Measurements from ENCODE around the gene SLC9A1. TPM values are rescaled to one million over a fixed set of nuclear protein-coding genes. Genes with fewer than 3 reads are reported as not detected.

Gene SLC9A1
- total and polyA plus RNA-seq, 2 of the 8 experiments (the other 6 are each of a cell fraction or from before 2014, with no cell fraction given) = 11.3 to 25.1 TPM

DNA sequence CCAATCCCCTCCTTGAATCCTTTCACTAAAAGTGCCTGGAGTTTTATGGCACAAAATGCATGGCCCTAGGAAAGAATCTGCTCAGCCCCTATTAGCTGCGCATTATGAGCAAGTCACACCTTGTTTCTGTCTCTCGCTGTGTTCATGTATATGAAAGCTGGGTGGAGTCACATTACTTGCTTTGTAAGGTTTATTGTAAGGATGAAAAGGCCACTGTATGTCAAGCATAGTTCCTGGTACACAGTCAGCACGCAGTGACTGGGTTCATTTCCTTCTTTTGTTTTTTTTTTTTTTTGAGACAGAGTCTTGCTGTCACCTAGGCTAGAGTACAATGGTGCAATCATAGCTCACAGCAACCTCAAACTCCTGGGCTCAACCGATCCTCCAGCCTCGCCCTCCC lies 6.7 kb upstream of the SLC9A1 start:
- H4K20me1 ChIP-seq (replicated peaks in 1 of 2; ENCODE audit: control insufficient read depth in 1 of 2, insufficient read depth in 2 of 2, low read length in 2 of 2) = no peaks in the 10 kb centered on the region
- no peaks in the 10 kb centered on the region for H3K79me2 ChIP-seq (ENCODE audit: control insufficient read depth in 1 of 2, insufficient read depth in 2 of 2, low read length in 2 of 2)
- no peak for TF ChIP-seq TEAD4 (IDR thresholded peaks at IDR 0.05; ENCODE audit: low read depth, low read length)
- TF ChIP-seq CREB1 (IDR thresholded peaks at IDR 0.05) = no peak
- no peak for TF ChIP-seq SAP30 (IDR thresholded peaks at IDR 0.05; ENCODE audit: insufficient read depth, insufficient replicate concordance, low read length)
- TF ChIP-seq, protein P1, sequence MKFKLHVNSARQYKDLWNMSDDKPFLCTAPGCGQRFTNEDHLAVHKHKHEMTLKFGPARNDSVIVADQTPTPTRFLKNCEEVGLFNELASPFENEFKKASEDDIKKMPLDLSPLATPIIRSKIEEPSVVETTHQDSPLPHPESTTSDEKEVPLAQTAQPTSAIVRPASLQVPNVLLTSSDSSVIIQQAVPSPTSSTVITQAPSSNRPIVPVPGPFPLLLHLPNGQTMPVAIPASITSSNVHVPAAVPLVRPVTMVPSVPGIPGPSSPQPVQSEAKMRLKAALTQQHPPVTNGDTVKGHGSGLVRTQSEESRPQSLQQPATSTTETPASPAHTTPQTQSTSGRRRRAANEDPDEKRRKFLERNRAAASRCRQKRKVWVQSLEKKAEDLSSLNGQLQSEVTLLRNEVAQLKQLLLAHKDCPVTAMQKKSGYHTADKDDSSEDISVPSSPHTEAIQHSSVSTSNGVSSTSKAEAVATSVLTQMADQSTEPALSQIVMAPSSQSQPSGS (IDR thresholded peaks at IDR 0.05; ENCODE audit: low read length) = no peak
- TF ChIP-seq SP4 (IDR thresholded peaks at IDR 0.05; ENCODE audit: low read length) = no peak
- TF ChIP-seq NANOG (IDR thresholded peaks at IDR 0.05; ENCODE audit: insufficient read depth, low read depth, low read length, poor library complexity, severe bottlenecking) = no peak
- TF ChIP-seq, protein P2, sequence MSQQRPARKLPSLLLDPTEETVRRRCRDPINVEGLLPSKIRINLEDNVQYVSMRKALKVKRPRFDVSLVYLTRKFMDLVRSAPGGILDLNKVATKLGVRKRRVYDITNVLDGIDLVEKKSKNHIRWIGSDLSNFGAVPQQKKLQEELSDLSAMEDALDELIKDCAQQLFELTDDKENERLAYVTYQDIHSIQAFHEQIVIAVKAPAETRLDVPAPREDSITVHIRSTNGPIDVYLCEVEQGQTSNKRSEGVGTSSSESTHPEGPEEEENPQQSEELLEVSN (IDR thresholded peaks at IDR 0.05) = no peak
- no peak for TF ChIP-seq SUZ12 (IDR thresholded peaks at IDR 0.05; ENCODE audit: low read length)
- TF ChIP-seq POU5F1 (IDR thresholded peaks at IDR 0.05; ENCODE audit: low read depth, low read length) = no peak
- no peak for TF ChIP-seq CBX8 (IDR thresholded peaks at IDR 0.05; ENCODE audit: borderline replicate concordance, low read depth, low read length)
- TF ChIP-seq SRF (IDR thresholded peaks at IDR 0.05; ENCODE audit: low read depth, low read length) = no peak
- TF ChIP-seq EP300 (IDR thresholded peaks at IDR 0.05; ENCODE audit: borderline replicate concordance in 1 of 2, low read depth in 2 of 2, low read length in 2 of 2) = no peak
- CTCF ChIA-PET (ENCODE audit: partially characterized antibody) = interaction anchor here (1.0 kb wide), 1 partner anchor 9 kb away, joined by 5 read pairs; no protein-coding TSS in a partner anchor
- H3K23me2 ChIP-seq (ENCODE audit: low read depth, low read length) = no peaks in the 10 kb centered on the region
- H3K23ac ChIP-seq (ENCODE audit: insufficient read length) = no peak overlapping the region
- H3K79me1 ChIP-seq (ENCODE audit: low read depth, low read length) = no peaks in the 10 kb centered on the region
- no peak overlapping the region for H2BK5ac ChIP-seq (ENCODE audit: low read depth, low read length)
- H3K27me3 ChIP-seq (replicated peaks in 1 of 4; ENCODE audit: control insufficient read depth in 3 of 4, extremely low read depth in 1 of 4, insufficient read depth in 3 of 4, low read length in 3 of 4) = no peaks in the 10 kb centered on the region
- H4K91ac ChIP-seq (replicated peaks; ENCODE audit: insufficient read length, low read length) = no peak overlapping the region
- no peak overlapping the region for H3K14ac ChIP-seq (ENCODE audit: insufficient read length)
- H2BK120ac ChIP-seq (replicated peaks; ENCODE audit: low read depth, low read length) = no peak overlapping the region
- H2BK20ac ChIP-seq (ENCODE audit: low read length) = no peak overlapping the region
- FAIRE-seq (no peak), DNase-seq (ENCODE audit: low read depth in 1 of 2, low spot score in 2 of 2) (no peak)
- 91% methylated on average over 5 of the region's 5 CpGs; no CpG with 5 or more reads in 1 of the 2 experiments for WGBS, 2 experiments (ENCODE audit: extremely low coverage in 1 of 2, insufficient coverage in 1 of 2, insufficient read length in 1 of 2, insufficient replicate concordance in 2 of 2, low coverage in 1 of 2, low lambda C conversion rate in 2 of 2, missing lambda C conversion rate in 1 of 2)
- no peak overlapping the region for H4K5ac ChIP-seq (ENCODE audit: insufficient read length, low read depth, low read length)
- H2BK15ac ChIP-seq (ENCODE audit: low read length) = no peak overlapping the region
- H2AFZ ChIP-seq (ENCODE audit: low read length) = no peak overlapping the region
- H2BK12ac ChIP-seq (ENCODE audit: low read depth, low read length) = no peak overlapping the region
- POLR2A ChIA-PET (ENCODE audit: partially characterized antibody) = interaction anchor here (14.6 kb wide), 1 partner anchor 22 kb away, joined by 257 read pairs; no protein-coding TSS in a partner anchor
- H3K36me3 ChIP-seq (ENCODE audit: control insufficient read depth in 2 of 4, insufficient read depth in 4 of 4, low read length in 3 of 4) = no peaks in the 10 kb centered on the region
- H3K56ac ChIP-seq (replicated peaks; ENCODE audit: insufficient read length, low read depth, low read length) = no peak overlapping the region
- no peak overlapping the region for H4K8ac ChIP-seq (ENCODE audit: extremely low read depth, insufficient read depth, low read length)
- no peak overlapping the region for H2AK5ac ChIP-seq (ENCODE audit: low read depth, low read length)
- H3K9ac ChIP-seq (replicated peaks in 1 of 4; ENCODE audit: extremely low read depth in 1 of 4, low read depth in 3 of 4, low read length in 3 of 4) = no peak overlapping the region
- H3K18ac ChIP-seq (ENCODE audit: extremely low read depth, low read length) = no peak overlapping the region
- no peak overlapping the region for H3K4me3 ChIP-seq (ENCODE audit: extremely low read depth in 1 of 4, insufficient read depth in 2 of 4, low read depth in 3 of 4, low read length in 4 of 4)
- no peaks in the 10 kb centered on the region for H3K4me1 ChIP-seq (replicated peaks in 1 of 4; ENCODE audit: control insufficient read depth in 3 of 4, insufficient read depth in 4 of 4, low read length in 3 of 4)
- no peaks in the 10 kb centered on the region for H3K9me3 ChIP-seq (ENCODE audit: insufficient read depth in 2 of 2, low read depth in 1 of 2, low read length in 1 of 2)
- no peak overlapping the region for H3K27ac ChIP-seq (ENCODE audit: low read depth, low read length)
- no peak overlapping the region for H3K4ac ChIP-seq (replicated peaks; ENCODE audit: insufficient read length, low read depth, low read length)
- no peak overlapping the region for H3K4me2 ChIP-seq (ENCODE audit: insufficient read depth in 1 of 2, low read depth in 2 of 2, low read length in 2 of 2)

Measured in H1 (cell line).